Ectodermal cell (in vitro differentiated cells): ENCODE results near the gene PPARA.
"Not testable (repeated sequence)": the region's sequence is repeated elsewhere in the genome, so short reads cannot be mapped to it uniquely, and the experiment has no call there.

Source experiments
- H3K27ac ChIP-seq: 2 replicates; pipeline ENCODE4 v1.7.0; 2013; ENCODE audit warnings: mild to moderate bottlenecking, low read depth, low read length; ENCODE audit not compliant: insufficient read depth, poor library complexity, severe bottlenecking
- H3K27me3 ChIP-seq: 2 replicates; pipeline ENCODE4 v1.7.0; 2013; ENCODE audit warnings: mild to moderate bottlenecking, low read length; ENCODE audit not compliant: insufficient read depth, control insufficient read depth, poor library complexity, severe bottlenecking
- H3K36me3 ChIP-seq: one replicate; pipeline ENCODE4 v1.7.0; 2013; ENCODE audit warnings: low read length; ENCODE audit not compliant: control insufficient read depth, insufficient read depth
- H3K4me1 ChIP-seq: one replicate; pipeline ENCODE4 v1.7.0; 2013; ENCODE audit warnings: low read length; ENCODE audit not compliant: control insufficient read depth, insufficient read depth
- H3K4me3 ChIP-seq: 2 replicates; pipeline ENCODE4 v1.7.0; 2013; ENCODE audit warnings: low read depth, low read length, control low read depth; ENCODE audit not compliant: insufficient read depth
- H3K9me3 ChIP-seq: 2 replicates; pipeline ENCODE4 v1.7.0; 2013; ENCODE audit warnings: mild to moderate bottlenecking, low read length, moderate library complexity; ENCODE audit not compliant: control insufficient read depth
- WGBS, 2 experiments: methylation state at CpG; one replicate each; pipeline ENCODE4 v1.1.7; 2013; ENCODE audit warnings: missing lambda C conversion rate in 2 of 2; 5-methylcytosine and 5-hydroxymethylcytosine counted together

Gene PPARA

DNA sequence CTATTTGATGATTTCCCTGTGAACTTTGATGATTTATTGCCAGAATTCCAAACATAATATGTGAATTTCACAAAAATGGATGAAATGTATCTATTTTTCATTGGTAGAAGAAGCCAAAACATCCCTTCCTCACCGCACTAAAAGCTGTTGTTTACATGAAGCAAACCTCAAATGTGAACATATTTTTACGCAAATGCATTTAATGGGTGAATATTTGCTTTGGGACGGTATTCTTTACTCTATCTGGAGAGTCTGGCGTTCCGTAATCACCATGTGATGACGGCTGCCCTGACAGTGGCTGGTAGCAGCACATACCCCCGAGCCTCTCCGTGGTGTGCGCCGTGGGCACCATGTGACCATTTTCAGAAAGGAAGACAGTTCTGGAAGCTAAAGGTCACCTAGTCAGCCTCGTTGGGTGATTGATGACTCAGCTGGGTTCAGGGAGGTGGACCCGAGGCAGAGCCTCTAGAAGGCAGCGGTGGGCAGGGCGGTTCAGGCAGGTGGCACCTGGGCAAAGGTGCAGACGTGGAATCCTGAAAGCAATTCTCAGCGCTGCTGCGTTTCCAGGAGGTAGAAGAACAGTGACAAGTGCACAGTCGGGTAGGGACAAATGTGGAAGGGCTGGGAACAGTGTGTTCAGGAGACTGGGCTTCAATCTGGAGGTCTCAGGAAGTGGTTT, 45.3 kb downstream of the PPARA start:
- no peak overlapping the region for H3K27ac ChIP-seq
- H3K4me3 ChIP-seq = no peak overlapping the region
- 88 to 91% methylated on average over 18 of the region's 18 CpGs for WGBS, 2 experiments
- no peaks in the 10 kb centered on the region for H3K27me3 ChIP-seq
- no peaks in the 10 kb centered on the region for H3K36me3 ChIP-seq
- H3K9me3 ChIP-seq = no peaks in the 10 kb centered on the region
- no peaks in the 10 kb centered on the region for H3K4me1 ChIP-seq

DNA sequence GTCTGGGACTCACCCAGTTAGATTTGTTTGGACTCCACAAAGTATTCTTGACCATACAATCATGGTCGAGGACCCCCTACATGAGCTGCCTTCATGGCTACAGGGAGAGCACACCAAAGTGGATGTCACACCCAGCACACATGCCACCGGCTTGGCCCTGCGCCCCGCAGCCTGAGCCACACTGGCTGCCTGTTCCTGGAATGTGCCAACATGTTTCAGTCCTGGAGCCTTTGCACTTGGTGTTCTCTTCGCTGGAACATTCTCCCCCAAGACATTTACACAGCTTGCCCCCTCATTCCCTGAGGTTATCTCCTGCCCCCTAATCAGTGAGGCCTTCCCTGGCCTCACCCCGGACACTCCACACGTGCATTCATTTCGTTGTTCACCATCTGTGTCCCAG, 46.0 kb downstream of the PPARA start:
- Histone ChIP-seq H3K9me3 (no peaks in the 10 kb centered on the region), H3K27ac (no peak overlapping the region), H3K4me1 (peaks cover 3% of the 10 kb centered on the region), H3K36me3 (no peaks in the 10 kb centered on the region), H3K27me3 (no peaks in the 10 kb centered on the region), H3K4me3 (no peak overlapping the region)
- WGBS, 2 experiments = 96% methylated on average over 8 of the region's 8 CpGs

DNA sequence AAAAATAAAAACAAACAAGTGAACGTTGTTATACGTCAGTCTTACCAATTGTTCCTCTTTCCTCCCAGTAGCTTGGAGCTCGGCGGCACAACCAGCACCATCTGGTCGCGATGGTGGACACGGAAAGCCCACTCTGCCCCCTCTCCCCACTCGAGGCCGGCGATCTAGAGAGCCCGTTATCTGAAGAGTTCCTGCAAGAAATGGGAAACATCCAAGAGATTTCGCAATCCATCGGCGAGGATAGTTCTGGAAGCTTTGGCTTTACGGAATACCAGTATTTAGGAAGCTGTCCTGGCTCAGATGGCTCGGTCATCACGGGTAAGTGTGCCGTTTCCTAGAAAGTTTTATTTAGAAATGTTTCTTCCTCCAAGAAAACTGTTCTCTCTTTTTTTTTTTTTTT, 47.9 kb downstream of the PPARA start:
- Histone ChIP-seq H3K4me3 (no peak overlapping the region), H3K9me3 (no peaks in the 10 kb centered on the region), H3K27ac (no peak overlapping the region), H3K4me1 (peaks cover 5% of the 10 kb centered on the region), H3K27me3 (no peaks in the 10 kb centered on the region), H3K36me3 (no peaks in the 10 kb centered on the region)
- 96 to 97% methylated on average over 18 of the region's 18 CpGs for WGBS, 2 experiments

DNA sequence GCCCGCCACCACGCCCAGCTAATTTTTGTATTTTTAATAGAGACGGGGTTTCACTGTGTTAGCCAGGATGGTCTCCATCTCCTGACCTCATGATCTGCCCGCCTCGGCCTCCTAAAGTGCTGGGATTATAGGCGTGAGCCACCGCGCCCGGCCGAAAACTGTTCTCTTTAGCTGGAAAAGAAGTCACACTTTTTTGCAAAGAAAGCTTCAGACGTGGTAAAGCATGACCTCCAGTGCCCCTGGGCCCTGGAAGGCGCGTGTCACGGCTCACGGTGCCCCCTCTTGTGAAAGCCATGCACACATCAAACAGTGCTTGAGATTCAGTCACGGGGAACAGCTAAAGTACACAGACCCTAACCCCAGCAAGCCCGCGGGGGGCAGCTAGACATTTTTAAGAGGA, 48.5 kb downstream of the PPARA start:
- H3K4me1 ChIP-seq, H3K27me3 ChIP-seq, H3K36me3 ChIP-seq, H3K4me3 ChIP-seq, H3K9me3 ChIP-seq, H3K27ac ChIP-seq: not testable (repeated sequence)
- 94 to 95% methylated on average over 18 of the region's 18 CpGs for WGBS, 2 experiments

DNA sequence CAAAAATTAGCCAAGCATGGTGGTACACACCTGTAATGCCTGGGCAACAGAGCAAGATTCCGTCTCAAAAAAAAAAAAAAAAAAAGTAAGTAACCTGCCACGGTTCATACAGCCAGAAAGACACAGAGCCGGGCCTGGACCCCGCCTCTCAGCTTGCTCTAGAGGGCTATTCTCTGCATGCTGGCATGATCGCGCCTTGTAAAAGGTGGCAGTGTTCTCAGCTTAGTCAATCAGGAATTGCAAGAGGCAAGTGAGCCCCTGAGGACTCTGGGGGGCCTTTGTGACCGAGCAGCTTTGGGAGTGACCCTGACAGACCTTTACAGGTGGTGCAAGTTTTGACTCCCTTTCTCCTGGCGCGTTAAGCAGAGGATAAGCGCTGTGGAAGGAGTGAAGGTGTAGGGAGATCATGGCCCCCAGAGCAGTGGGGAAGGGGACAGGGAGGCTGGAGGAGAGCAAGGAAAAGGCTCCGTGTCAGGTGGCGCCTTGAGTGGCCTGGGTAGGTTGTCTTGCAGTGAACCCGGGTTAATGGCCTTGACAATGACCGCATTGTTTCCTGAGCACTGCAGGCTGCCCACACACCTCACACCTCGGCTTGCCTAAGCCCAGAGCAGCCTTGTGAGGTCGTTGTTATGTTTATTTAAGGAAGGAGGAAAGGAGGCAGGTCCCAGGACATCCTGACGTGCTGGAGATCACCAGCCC, 50.9 kb downstream of the PPARA start:
- Histone ChIP-seq H3K27ac (no peak overlapping the region), H3K9me3 (no peaks in the 10 kb centered on the region), H3K4me3 (no peak overlapping the region), H3K36me3 (no peaks in the 10 kb centered on the region), H3K27me3 (no peaks in the 10 kb centered on the region), H3K4me1 (peaks cover 5% of the 10 kb centered on the region)
- WGBS, 2 experiments = 37 to 39% methylated on average over 17 of the region's 17 CpGs

DNA sequence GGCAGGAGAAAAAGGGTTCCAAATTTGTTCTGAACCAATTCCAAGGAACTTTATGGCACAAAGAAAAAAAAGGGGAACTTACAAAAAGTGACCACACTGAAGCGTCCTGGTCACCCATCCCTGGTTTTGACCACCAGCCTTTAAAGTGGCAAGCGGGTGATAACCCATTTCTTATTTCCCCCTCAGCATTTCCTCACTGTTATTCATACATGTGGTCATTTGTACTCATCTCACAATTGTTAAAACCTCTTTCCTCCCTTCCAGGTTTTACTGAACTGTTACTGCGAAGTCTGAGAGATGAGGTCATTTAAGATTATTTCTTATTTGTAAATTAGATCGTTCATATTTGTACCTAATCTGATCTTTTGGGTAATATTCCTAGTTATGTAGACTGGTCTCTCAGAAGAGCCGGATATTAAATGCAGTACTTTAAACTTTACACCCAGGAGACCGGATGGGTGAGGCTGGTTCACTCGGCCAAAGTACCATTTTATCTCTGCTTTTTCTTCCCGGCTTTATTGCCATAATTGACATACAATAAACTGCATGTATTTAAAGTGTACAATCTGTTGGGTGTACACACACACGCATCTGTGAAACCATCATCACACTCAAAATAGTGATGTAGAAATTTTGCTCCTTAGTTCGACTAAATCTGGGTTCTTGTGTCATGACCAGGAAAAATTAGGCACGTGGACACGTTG, 52.7 kb downstream of the PPARA start:
- H3K27ac ChIP-seq = no peak overlapping the region
- no peaks in the 10 kb centered on the region for H3K27me3 ChIP-seq
- no peaks in the 10 kb centered on the region for H3K9me3 ChIP-seq
- WGBS, 2 experiments = 93 to 95% methylated on average over 10 to 12 of the region's 12 CpGs
- H3K36me3 ChIP-seq = no peaks in the 10 kb centered on the region
- no peak overlapping the region for H3K4me3 ChIP-seq
- peaks cover 5% of the 10 kb centered on the region for H3K4me1 ChIP-seq

DNA sequence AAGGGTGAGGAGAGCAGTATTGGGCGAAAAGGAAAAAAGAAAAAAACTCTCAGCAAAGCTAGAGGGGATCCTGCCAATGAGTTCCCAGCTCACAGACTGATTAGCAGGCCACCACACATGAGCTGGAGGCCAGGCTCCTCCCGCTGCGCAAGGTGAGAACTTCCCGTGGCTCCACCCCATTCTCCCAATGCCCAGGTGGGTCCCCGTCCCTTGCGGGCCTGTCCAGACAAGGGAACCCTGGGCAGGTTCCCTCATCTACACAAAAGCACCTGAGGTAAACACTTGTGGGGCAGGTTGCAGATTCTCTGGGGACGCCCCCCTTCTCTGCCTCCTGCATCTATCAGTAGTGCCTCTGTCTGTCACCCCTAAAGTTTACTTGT, 53.3 kb downstream of the PPARA start:
- Histone ChIP-seq H3K4me3 (no peak overlapping the region), H3K4me1 (peaks cover 5% of the 10 kb centered on the region), H3K9me3 (no peaks in the 10 kb centered on the region), H3K27me3 (no peaks in the 10 kb centered on the region), H3K36me3 (no peaks in the 10 kb centered on the region), H3K27ac (no peak overlapping the region)
- 90 to 94% methylated on average over 7 of the region's 7 CpGs for WGBS, 2 experiments

DNA sequence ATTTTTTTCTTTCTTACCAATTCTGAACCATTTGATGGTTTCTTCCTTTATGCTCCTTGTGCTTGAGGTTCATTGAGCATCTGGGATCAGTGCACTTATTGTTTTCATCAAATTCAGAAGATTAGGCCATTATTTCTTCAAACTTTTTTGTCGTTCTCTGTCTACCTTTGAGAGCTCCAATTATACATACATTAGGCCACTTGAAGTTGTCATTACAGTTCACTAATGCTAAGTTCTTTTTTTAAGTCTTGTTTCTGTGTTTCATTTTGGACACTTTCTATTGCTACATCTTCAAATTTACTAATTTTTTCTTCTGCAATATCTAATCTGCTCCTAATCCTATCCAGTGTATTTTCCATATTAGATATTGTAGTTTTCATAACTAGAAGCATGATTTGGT, 58.9 kb downstream of the PPARA start:
- H3K4me1 ChIP-seq = no peaks in the 10 kb centered on the region
- no peak overlapping the region for H3K4me3 ChIP-seq
- no peaks in the 10 kb centered on the region for H3K36me3 ChIP-seq
- no peaks in the 10 kb centered on the region for H3K9me3 ChIP-seq
- H3K27me3 ChIP-seq = no peaks in the 10 kb centered on the region
- H3K27ac ChIP-seq = no peak overlapping the region
- WGBS, 2 experiments = 94% methylated on average over 1 of the region's 1 CpG

DNA sequence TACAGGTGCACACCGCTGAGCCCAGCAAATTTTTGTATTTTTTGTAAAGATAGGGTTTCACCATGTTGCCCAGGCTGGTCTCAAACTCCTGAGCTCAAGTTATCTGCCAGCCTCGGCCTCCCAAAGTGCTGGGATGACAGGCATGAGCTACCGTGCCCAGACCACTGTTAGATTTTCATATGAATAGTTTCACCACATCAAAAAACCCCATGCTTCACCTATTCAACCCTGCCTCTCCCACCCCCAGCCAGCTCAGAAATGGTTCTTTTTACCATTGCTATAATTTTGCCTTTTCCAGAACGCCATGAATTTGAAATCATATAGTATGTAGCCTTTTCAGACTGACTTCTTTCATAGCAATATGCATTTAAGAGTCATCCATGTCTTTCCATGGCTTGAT, 61.9 kb downstream of the PPARA start:
- Histone ChIP-seq H3K36me3 (no peaks in the 10 kb centered on the region), H3K4me3 (no peak overlapping the region), H3K9me3 (no peaks in the 10 kb centered on the region), H3K27ac (no peak overlapping the region), H3K4me1 (no peaks in the 10 kb centered on the region), H3K27me3 (no peaks in the 10 kb centered on the region)
- 83 to 86% methylated on average over 4 of the region's 4 CpGs for WGBS, 2 experiments

DNA sequence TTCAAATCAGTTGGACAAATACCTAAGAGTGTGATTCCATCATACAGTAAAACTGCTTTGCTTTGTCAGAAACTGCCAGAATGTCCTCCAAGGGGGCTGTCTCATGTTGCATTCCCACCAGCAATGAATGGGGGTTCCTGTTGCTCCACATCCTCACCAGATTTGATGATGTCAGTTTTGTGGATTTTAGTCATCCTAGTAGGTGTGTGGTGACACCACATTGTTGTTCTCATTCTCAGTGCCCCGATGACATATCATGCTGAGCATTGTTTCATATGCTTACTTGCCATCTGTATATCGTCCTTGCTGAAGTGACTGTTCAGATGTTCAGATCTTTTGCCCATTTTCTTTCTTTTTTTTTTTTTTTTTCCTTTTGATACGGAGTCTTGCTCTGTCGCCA, 62.7 kb downstream of the PPARA start:
- 94% methylated on average over 4 of the region's 4 CpGs for WGBS, 2 experiments
- no peak overlapping the region for H3K4me3 ChIP-seq
- no peaks in the 10 kb centered on the region for H3K36me3 ChIP-seq
- H3K27me3 ChIP-seq = no peaks in the 10 kb centered on the region
- H3K27ac ChIP-seq = no peak overlapping the region
- H3K4me1 ChIP-seq = no peaks in the 10 kb centered on the region
- H3K9me3 ChIP-seq = no peaks in the 10 kb centered on the region
